ENCODE results near the gene ARHGAP26. TPM values are rescaled to one million over a fixed set of nuclear protein-coding genes. Genes with fewer than 3 reads are reported as not detected.

ARHGAP26 gene
- total RNA-seq, 4 donors from 2014 or later, result 12.4 to 49.5 (median 31.8) TPM

GRCh38 chr5:143215690-143216089, 445.5 kb downstream of the ARHGAP26 start:
- TF ChIP-seq CTCF (IDR thresholded peaks at IDR 0.05) (no peak), POLR2A (IDR thresholded peaks at IDR 0.05) (no peak)

GRCh38 chr5:143216211-143216610, 446.0 kb downstream of the ARHGAP26 start:
- Histone ChIP-seq H3K4me1 (no peaks in the 10 kb centered on the region), H3K27me3 (no peaks in the 10 kb centered on the region), H3K4me3 (no peak overlapping the region), H3K9me3 (no peaks in the 10 kb centered on the region), H3K36me3 (no peaks in the 10 kb centered on the region), H3K27ac (no peak overlapping the region)
- intact Hi-C loops (cut with DNase I; ENCODE audit: low total_unique reads), result no loop called here
- no peak for DNase-seq
- no peak for TF ChIP-seq CTCF (IDR thresholded peaks at IDR 0.05)
- no peak for TF ChIP-seq POLR2A (IDR thresholded peaks at IDR 0.05)

More at GRCh38 chr5:143215690-143216089, 445.5 kb downstream of the ARHGAP26 start:
- H3K4me1 ChIP-seq, result no peaks in the 10 kb centered on the region
- no peak overlapping the region for H3K27ac ChIP-seq
- H3K4me3 ChIP-seq, result no peak overlapping the region
- H3K27me3 ChIP-seq, result no peaks in the 10 kb centered on the region
- intact Hi-C loops (cut with DNase I; ENCODE audit: low total_unique reads), result no loop called here
- no peaks in the 10 kb centered on the region for H3K36me3 ChIP-seq
- no peak for DNase-seq
- H3K9me3 ChIP-seq, result no peaks in the 10 kb centered on the region

GRCh38 chr5:143217065-143217803, 447.1 kb downstream of the ARHGAP26 start:
- H3K9me3 ChIP-seq, result no peaks in the 10 kb centered on the region
- H3K27ac ChIP-seq, result no peak overlapping the region
- H3K27me3 ChIP-seq, result no peaks in the 10 kb centered on the region
- DNase-seq, result no peak
- no peaks in the 10 kb centered on the region for H3K4me1 ChIP-seq
- H3K36me3 ChIP-seq, result no peaks in the 10 kb centered on the region
- no peak overlapping the region for H3K4me3 ChIP-seq
- TF ChIP-seq CTCF (IDR thresholded peaks at IDR 0.05) (no peak), POLR2A (IDR thresholded peaks at IDR 0.05) (no peak)
- intact Hi-C loops (cut with DNase I; ENCODE audit: low total_unique reads), result no loop called here

GRCh38 chr5:143217804-143218160, 447.6 kb downstream of the ARHGAP26 start:
- H3K27me3 ChIP-seq, result no peaks in the 10 kb centered on the region
- no peaks in the 10 kb centered on the region for H3K36me3 ChIP-seq
- no peak for DNase-seq
- H3K4me3 ChIP-seq, result no peak overlapping the region
- no peaks in the 10 kb centered on the region for H3K9me3 ChIP-seq
- no peaks in the 10 kb centered on the region for H3K4me1 ChIP-seq
- no peak overlapping the region for H3K27ac ChIP-seq
- TF ChIP-seq POLR2A (IDR thresholded peaks at IDR 0.05), result no peak
- TF ChIP-seq CTCF (IDR thresholded peaks at IDR 0.05), result no peak
- intact Hi-C loops (cut with DNase I; ENCODE audit: low total_unique reads), result no loop called here

GRCh38 chr5:143218517-143219170, 448.5 kb downstream of the ARHGAP26 start:
- Histone ChIP-seq H3K27me3 (no peaks in the 10 kb centered on the region), H3K4me1 (no peaks in the 10 kb centered on the region), H3K27ac (no peak overlapping the region), H3K9me3 (no peaks in the 10 kb centered on the region), H3K36me3 (no peaks in the 10 kb centered on the region), H3K4me3 (no peak overlapping the region)
- DNase-seq, result no peak
- intact Hi-C loops (cut with DNase I; ENCODE audit: low total_unique reads), result no loop called here
- TF ChIP-seq CTCF (IDR thresholded peaks at IDR 0.05), result no peak
- no peak for TF ChIP-seq POLR2A (IDR thresholded peaks at IDR 0.05)
